ENCODE data around the gene GGNBP2. TPM values are rescaled to one million over a fixed set of nuclear protein-coding genes. Genes with fewer than 3 reads are reported as not detected.
"Not testable (repeated sequence)": the region's sequence is repeated elsewhere in the genome, so short reads cannot be mapped to it uniquely, and the experiment has no call there.

Gene GGNBP2, protein sequence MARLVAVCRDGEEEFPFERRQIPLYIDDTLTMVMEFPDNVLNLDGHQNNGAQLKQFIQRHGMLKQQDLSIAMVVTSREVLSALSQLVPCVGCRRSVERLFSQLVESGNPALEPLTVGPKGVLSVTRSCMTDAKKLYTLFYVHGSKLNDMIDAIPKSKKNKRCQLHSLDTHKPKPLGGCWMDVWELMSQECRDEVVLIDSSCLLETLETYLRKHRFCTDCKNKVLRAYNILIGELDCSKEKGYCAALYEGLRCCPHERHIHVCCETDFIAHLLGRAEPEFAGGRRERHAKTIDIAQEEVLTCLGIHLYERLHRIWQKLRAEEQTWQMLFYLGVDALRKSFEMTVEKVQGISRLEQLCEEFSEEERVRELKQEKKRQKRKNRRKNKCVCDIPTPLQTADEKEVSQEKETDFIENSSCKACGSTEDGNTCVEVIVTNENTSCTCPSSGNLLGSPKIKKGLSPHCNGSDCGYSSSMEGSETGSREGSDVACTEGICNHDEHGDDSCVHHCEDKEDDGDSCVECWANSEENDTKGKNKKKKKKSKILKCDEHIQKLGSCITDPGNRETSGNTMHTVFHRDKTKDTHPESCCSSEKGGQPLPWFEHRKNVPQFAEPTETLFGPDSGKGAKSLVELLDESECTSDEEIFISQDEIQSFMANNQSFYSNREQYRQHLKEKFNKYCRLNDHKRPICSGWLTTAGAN
- 29.7 and 40.6 TPM in 2 replicates for total RNA-seq

GRCh38 chr17:36544307-36545076, at the start of gene GGNBP2:
Gene GGNBP2, plus strand, starts transcription at chr17:36544919. Its CDS starts 806 bp downstream, at chr17:36545725.
- DNase-seq (ENCODE audit: low read depth in 2 of 2) = peak; percentile 77 to 94

DNA sequence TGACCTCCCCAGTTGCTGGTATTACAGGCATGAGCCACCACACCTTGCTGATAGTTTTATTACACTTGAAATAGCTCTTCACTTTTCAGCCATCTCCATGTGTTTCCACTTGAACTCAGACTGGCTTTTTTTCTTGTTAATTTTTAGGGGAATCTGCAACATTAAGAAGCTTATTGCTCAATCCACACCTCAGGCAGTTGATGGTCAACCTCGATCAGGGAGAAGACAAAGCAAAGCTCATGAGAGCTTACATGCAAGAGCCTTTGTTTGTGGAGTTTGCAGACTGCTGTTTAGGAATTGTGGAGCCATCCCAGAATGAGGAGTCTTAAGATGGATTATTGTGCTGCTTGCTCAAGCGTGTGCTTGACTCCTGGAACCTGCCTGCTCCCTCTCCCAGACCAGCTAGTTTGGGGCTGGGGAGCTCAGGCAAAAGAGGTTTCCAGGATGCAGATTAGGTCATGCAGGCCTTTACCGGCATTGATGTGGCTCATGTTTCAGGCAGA, 49.6 kb upstream of the GGNBP2 start:
- no peak for DNase-seq (ENCODE audit: low read depth in 2 of 2)

GRCh38 chr17:36496018-36496789, 48.5 kb upstream of the GGNBP2 start:
- no peak for DNase-seq (ENCODE audit: low read depth in 2 of 2)

DNA sequence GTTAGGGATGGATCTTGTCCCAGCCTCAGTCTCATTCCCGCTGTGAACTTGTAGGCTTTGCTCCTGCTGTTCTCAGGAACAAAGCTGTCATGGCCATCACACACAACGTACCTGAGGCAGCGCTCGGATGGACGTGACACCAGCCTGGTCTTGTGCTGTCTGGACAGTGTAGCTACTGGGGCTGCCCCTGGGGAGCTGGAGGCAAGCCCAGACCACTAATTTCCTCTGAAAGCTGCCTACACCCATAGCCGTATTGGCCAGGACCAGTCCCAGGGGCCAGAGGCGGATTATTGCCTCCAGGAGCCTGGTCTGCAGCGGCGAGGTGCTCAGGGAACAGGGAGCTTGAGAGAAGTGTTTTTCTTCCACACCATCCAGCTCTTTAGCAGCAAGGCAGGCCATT, 46.6 kb upstream of the GGNBP2 start:
- no peak for DNase-seq (ENCODE audit: low read depth in 2 of 2)

DNA sequence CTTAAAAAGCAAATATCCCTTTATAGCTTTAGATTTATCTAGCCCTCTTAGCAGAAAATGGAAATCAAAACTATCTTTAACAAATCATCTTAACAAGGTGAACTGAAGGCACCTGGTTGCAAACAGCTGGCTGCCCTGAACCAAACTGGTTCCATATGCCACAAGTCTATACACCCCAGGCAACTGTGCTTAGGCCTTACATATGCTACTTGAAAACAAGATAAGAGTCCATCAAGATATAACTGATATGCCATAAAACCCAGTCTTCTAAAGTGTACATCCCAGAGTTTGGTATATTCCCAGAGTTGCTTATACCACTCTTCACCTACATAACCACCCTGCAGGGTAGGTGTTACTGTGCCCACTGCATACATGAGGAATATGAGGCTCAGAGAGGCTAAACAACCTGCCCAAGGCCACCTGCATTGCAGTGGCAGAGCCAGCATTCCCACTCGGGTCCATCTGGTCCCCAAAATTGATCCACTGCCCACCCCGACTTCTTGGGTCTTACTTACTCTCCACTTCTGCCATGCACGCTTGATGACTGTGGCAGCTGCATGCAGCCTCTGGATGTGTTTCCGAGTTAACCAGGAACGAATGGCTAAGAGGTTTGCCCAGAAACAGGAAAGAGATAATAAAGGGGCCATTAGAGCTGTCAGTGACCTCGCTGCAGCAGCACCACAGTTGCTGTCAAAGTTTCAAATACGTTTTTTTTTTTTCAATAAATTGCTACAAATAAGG, 46.0 kb upstream of the GGNBP2 start:
- no peak for DNase-seq (ENCODE audit: low read depth in 2 of 2)

DNA sequence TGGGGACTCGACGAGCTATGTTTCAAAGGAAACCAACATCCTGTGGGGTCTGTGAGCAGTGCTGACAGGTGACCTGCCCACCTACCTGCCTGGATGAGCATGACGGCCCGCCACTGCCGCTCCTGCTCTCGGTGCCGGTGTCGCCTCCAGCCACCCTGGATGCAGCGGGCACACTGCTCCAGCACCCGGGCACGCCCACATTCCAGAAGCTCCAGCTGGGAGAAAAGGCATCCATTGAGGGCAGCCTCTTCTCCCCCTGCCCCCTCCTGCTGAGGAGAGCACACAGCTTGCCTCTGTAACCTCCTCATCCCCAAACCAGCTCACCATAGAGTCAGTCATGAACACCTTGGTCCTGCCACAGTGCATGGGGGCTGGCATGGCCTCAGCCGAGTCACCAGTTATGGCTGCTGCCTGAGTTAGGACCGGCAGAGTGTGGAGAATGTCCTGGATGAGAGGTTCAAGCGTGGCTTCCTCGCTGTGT, 43.9 kb upstream of the GGNBP2 start:
- no peak for DNase-seq (ENCODE audit: low read depth in 2 of 2)

- no peak for DNase-seq (ENCODE audit: low read depth in 2 of 2)
These were observed 43.4 kb upstream of the GGNBP2 start for GRCh38 chr17:36501351-36501750.

GRCh38 chr17:36501963-36502362, 42.8 kb upstream of the GGNBP2 start:
- DNase-seq (ENCODE audit: low read depth in 2 of 2) = no peak

- DNase-seq (ENCODE audit: low read depth in 2 of 2) = no peak
These were observed 41.1 kb upstream of the GGNBP2 start for GRCh38 chr17:36503456-36504155.

DNA sequence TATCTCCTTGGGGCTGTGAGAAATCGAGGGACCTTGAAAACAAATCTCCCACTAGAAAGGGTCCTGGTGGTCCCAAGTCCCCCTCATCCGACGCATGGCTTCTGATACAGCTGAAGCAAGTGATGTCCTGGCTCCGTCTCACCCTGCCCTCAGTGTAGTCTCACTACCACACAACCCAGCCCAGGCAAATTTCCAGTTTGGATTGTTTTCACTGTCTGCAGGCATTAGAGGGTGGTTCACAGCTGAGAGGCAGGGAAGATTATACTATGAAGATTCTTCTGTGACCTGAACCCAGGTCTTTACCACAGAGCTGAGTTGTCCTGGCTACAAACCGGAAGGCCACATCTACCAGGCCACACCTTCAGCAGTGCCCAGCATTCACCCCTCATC, 40.6 kb upstream of the GGNBP2 start:
- DNase-seq (ENCODE audit: low read depth in 2 of 2) = no peak

- DNase-seq (ENCODE audit: low read depth in 2 of 2) = no peak
These were observed 39.5 kb upstream of the GGNBP2 start for GRCh38 chr17:36505171-36505570.

- DNase-seq (ENCODE audit: low read depth in 2 of 2) = no peak
These were observed 38.4 kb upstream of the GGNBP2 start for GRCh38 chr17:36506249-36506826.

DNA sequence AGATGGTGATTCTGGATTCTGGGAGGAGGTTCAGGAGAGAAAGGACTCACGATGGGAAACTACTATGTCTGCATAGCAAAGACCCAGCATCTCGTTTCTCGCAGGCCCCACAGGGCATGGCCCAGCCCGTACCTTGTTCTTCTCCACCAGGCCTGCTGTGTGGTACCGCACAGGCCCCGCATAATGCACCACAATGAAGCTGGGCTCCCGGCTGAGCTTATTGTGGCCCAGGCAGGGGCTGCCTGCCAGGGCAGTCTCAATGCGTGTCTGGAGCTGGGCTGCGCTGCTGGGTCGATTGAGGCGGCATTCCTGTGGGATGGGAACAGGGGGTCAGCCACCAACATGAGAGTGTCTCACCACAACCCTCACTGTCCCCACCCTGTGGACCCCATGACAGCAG, 37.9 kb upstream of the GGNBP2 start:
- no peak for DNase-seq (ENCODE audit: low read depth in 2 of 2)

- DNase-seq (ENCODE audit: low read depth in 2 of 2) = no peak
These were observed 37.5 kb upstream of the GGNBP2 start for GRCh38 chr17:36507266-36507665.

- not testable (repeated sequence) for DNase-seq (ENCODE audit: low read depth in 2 of 2)
These were observed 36.3 kb upstream of the GGNBP2 start for GRCh38 chr17:36508439-36508838.

GRCh38 chr17:36509272-36509985, 35.3 kb upstream of the GGNBP2 start:
- no peak for DNase-seq (ENCODE audit: low read depth in 2 of 2)

GRCh38 chr17:36510636-36511035, 34.1 kb upstream of the GGNBP2 start:
- no peak for DNase-seq (ENCODE audit: low read depth in 2 of 2)

- DNase-seq (ENCODE audit: low read depth in 2 of 2) = no peak
These were observed 33.5 kb upstream of the GGNBP2 start for GRCh38 chr17:36511216-36511615.

- DNase-seq (ENCODE audit: low read depth in 2 of 2) = no peak
These were observed 32.1 kb upstream of the GGNBP2 start for GRCh38 chr17:36512641-36513040.

Measured in dermis microvascular lymphatic vessel endothelial cell (primary cell).